ENCODE data around the gene MACROH2A2. TPM values are rescaled to one million over a fixed set of nuclear protein-coding genes. Genes with fewer than 3 reads are reported as not detected.
A peak's percentile ranks its signal among the peaks of the same experiment; 100 is the strongest.

MACROH2A2 gene
- total and polyA plus RNA-seq, 8 donors, result 8.1 to 78.7 (median 71.3) TPM

GRCh38 chr10:70109064-70109729, 56.6 kb downstream of the MACROH2A2 start:
- ATAC-seq, result no peak
- H3K27ac ChIP-seq, result no peak overlapping the region
- no peak overlapping the region for H3K4me3 ChIP-seq
- peaks cover 0 to 55% of the 10 kb centered on the region in 2 donors for H3K36me3 ChIP-seq
- no peak for TF ChIP-seq CTCF (IDR thresholded peaks at IDR 0.05)
- intact Hi-C loops (cut with DNase I), result no loop called here
- no peaks in the 10 kb centered on the region for H3K9me3 ChIP-seq
- no peak for DNase-seq
- H3K27me3 ChIP-seq, result no peaks in the 10 kb centered on the region
- H3K4me1 ChIP-seq, result no peaks in the 10 kb centered on the region

- ATAC-seq, result no peak
- no peak for TF ChIP-seq CTCF (IDR thresholded peaks at IDR 0.05)
- Histone ChIP-seq H3K27ac (no peak overlapping the region), H3K4me3 (no peak overlapping the region), H3K36me3 (peaks cover 0 to 66% of the 10 kb centered on the region in 2 donors), H3K27me3 (no peaks in the 10 kb centered on the region), H3K4me1 (no peaks in the 10 kb centered on the region), H3K9me3 (no peaks in the 10 kb centered on the region)
- intact Hi-C loops (cut with DNase I), result no loop called here
- DNase-seq, result no peak
These were observed 58.9 kb downstream of the MACROH2A2 start for GRCh38 chr10:70111496-70111895.

- H3K36me3 ChIP-seq, result peaks cover 0 to 66% of the 10 kb centered on the region in 2 donors
- no peak for DNase-seq
- no peaks in the 10 kb centered on the region for H3K4me1 ChIP-seq
- ATAC-seq, result no peak
- TF ChIP-seq CTCF (IDR thresholded peaks at IDR 0.05), result no peak
- H3K27me3 ChIP-seq, result no peaks in the 10 kb centered on the region
- H3K4me3 ChIP-seq, result no peak overlapping the region
- no peak overlapping the region for H3K27ac ChIP-seq
- intact Hi-C loops (cut with DNase I), result no loop called here
- no peaks in the 10 kb centered on the region for H3K9me3 ChIP-seq
These were observed 59.4 kb downstream of the MACROH2A2 start for GRCh38 chr10:70112071-70112470.

- Histone ChIP-seq H3K27me3 (no peaks in the 10 kb centered on the region), H3K4me3 (no peak overlapping the region), H3K4me1 (no peaks in the 10 kb centered on the region), H3K27ac (no peak overlapping the region), H3K36me3 (peaks cover 0 to 74% of the 10 kb centered on the region in 2 donors), H3K9me3 (no peaks in the 10 kb centered on the region)
- no peak for ATAC-seq
- DNase-seq, result no peak
- intact Hi-C loops (cut with DNase I), result no loop called here
- TF ChIP-seq CTCF (IDR thresholded peaks at IDR 0.05), result no peak
These were observed 62.3 kb downstream of the MACROH2A2 start for GRCh38 chr10:70114902-70115301.

- Histone ChIP-seq H3K27me3 (no peaks in the 10 kb centered on the region), H3K36me3 (peaks cover 0 to 75% of the 10 kb centered on the region in 2 donors), H3K4me3 (no peak overlapping the region), H3K4me1 (no peaks in the 10 kb centered on the region), H3K9me3 (no peaks in the 10 kb centered on the region), H3K27ac (no peak overlapping the region)
- DNase-seq (peak in 1 of 4 donors; percentile 28), ATAC-seq (peak; percentile 85)
- intact Hi-C loops (cut with DNase I), result no loop called here
- peak; percentile 80 to 83 for TF ChIP-seq CTCF (IDR thresholded peaks at IDR 0.05)
These were observed 63.5 kb downstream of the MACROH2A2 start for GRCh38 chr10:70115948-70116682.
